ENCODE measurements around the gene SUGP1.

The SUGP1 gene

DNA sequence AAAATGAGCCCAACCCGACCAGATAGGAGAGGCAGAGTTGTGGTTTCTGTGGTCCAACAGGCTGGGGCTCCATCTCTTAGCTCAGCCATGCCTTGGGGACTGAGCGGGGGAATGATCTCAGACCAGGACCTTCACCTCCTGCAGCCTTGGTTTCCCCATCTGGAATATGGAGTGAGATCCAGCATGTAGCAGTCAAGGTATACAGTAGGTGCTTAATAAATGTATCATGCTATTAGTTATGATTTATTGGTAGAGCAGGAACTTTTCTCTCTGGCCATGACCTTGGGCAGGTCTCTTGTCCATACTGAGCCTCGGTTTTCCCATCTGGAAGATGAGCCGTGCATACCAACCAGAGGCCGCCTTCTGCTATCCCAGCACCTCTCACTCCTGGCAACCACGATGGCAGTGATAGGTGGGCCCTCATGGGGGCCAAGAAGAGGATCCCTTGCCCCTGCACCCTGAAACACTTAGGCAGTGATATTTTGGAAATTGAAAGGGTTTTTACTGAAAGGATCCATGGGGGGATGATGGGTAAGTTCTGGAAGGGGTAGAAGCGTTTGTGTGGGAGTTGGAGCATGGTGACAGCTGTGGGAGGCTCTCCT is 56.3 kb downstream of the SUGP1 start:
- FAIRE-seq (no peak), DNase-seq (ENCODE audit: insufficient read length, low spot score) (no peak)
- TF ChIP-seq, protein P1, sequence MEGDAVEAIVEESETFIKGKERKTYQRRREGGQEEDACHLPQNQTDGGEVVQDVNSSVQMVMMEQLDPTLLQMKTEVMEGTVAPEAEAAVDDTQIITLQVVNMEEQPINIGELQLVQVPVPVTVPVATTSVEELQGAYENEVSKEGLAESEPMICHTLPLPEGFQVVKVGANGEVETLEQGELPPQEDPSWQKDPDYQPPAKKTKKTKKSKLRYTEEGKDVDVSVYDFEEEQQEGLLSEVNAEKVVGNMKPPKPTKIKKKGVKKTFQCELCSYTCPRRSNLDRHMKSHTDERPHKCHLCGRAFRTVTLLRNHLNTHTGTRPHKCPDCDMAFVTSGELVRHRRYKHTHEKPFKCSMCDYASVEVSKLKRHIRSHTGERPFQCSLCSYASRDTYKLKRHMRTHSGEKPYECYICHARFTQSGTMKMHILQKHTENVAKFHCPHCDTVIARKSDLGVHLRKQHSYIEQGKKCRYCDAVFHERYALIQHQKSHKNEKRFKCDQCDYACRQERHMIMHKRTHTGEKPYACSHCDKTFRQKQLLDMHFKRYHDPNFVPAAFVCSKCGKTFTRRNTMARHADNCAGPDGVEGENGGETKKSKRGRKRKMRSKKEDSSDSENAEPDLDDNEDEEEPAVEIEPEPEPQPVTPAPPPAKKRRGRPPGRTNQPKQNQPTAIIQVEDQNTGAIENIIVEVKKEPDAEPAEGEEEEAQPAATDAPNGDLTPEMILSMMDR (IDR thresholded peaks at IDR 0.05; ENCODE audit: insufficient read depth, missing control alignments): no peak

DNA sequence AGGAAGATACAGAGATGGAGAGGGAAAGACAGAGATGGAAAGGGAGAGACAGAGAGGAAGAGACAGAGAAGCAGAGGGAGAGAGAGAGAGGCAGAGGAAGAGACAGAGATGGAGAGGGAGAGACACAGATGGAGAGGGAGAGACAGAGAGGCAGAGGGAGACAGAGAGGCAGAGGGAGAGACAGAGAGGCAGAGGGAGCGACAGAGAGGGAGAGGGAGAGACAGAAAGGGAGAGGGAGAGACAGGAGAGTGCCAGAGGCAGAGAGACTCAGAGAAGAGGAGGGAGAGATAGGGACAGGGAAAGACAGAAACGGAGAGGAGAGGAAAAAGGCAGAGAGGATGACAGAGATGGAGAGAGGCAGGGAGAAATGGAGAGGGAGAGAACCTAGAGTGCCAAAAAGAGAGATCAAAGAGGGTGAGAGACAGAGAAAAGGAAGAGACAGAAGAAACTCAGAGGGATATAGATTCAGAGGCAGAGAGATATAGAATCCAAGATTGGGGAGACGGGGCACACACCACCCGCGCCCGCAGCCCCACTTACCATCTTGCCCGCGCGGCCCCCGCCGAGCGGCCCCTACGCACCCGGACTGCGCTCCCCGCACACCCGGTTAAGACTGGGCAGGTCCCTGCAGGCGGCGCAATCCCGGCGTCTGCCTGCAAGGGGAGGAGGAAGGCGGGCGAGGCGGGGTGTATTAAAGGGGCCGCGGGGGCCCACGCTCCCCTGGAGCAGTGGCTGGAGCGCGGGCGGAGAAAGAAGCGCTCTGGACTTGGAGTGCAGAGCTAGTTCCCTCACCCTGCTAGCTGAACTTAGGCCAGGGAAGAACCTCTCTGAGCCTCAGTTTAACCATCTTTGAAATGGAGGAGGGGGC is 57.9 kb downstream of the SUGP1 start:
- TF ChIP-seq, protein P1 (IDR thresholded peaks at IDR 0.05; ENCODE audit: insufficient read depth, missing control alignments): no peak
- DNase-seq (ENCODE audit: insufficient read length, low spot score) (no peak), FAIRE-seq (no peak)

DNA sequence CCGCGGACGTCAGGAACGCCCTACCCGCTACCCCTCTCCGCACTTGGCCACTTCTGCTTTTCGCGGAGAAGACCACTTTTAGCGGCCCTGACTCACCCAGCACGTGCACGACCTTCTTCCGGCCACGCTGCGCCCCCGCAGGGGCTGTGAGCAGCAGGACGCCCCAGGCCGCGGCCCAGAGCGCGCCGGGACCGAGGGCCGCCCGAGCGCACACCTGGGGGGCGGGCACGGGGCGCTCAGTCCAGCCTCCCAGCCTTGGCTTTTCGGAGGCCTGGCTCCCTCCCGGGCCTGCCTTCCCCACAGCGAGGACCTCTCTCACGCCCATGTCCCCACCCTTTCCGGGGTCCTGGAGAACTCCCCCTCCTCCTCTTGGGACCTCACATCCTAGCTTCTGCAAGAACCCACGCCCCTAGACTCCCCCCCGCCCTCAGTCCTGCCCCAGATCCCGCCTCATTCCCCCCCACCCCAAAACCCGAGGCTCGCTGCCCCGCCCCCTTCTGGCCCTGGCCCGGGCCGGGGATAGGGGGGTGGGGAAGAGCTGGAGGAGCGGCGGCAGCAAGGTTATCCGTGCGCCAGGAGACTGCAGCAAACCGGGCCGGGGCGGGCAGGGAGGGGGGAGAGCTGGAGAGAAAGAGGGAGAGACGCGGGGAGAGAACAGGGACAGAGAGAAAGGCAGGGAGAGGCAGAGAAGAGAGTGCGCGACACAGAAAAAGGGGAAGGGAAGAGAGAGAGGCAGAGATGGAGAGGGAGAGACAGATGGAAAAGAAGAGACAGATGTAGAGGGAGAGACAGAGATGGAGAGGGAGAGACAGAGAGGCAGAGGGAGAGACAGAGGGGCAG is 58.7 kb downstream of the SUGP1 start:
- DNase-seq (ENCODE audit: insufficient read length, low spot score) (no peak), FAIRE-seq (no peak)
- TF ChIP-seq, protein P1 (IDR thresholded peaks at IDR 0.05; ENCODE audit: insufficient read depth, missing control alignments): no peak

- TF ChIP-seq, protein P1 (IDR thresholded peaks at IDR 0.05; ENCODE audit: insufficient read depth, missing control alignments): no peak
- FAIRE-seq (no peak), DNase-seq (ENCODE audit: insufficient read length, low spot score) (no peak)
Measured at GRCh38 chr19:19260417-19261214, 59.7 kb downstream of the SUGP1 start.

DNA sequence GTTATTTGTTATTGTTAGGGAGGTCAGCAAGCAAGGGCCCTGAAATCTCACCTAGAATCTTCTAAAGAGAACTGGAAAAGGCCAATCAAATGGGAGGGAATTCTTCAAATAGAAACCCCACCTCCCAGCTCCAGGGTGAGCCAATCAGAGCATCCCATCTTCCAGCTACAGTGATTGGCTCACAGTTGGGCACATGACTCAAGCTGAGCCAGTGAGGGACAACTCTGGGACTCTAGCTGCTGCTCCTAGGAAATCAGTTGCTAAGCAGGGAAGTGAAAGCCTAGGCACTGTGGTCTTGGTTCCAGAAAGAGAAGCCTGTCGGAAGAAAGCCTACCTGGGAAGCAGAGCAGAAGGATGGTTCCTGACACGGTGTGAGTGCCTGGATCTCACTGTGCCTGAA is 60.6 kb downstream of the SUGP1 start:
- FAIRE-seq (no peak), DNase-seq (ENCODE audit: insufficient read length, low spot score) (no peak)
- TF ChIP-seq, protein P1 (IDR thresholded peaks at IDR 0.05; ENCODE audit: insufficient read depth, missing control alignments): no peak

GRCh38 chr19:19258589-19259338 is 61.5 kb downstream of the SUGP1 start:
- DNase-seq (ENCODE audit: insufficient read length, low spot score) (no peak), FAIRE-seq (no peak)
- TF ChIP-seq, protein P1 (IDR thresholded peaks at IDR 0.05; ENCODE audit: insufficient read depth, missing control alignments): no peak

Data from D721Med (cell line).